Psoas muscle (tissue), 8 donors: ENCODE data around the gene ABCF2. TPM values are rescaled to one million over a fixed set of nuclear protein-coding genes. Genes with fewer than 3 reads are reported as not detected.

Experiments
- ATAC-seq, 4 donors: fragments of 200-7000 bp; cut with Tn5 transposase; one replicate each; pipeline ENCODE4 v1.9.1; 2020; ENCODE audit warnings: moderate library complexity in 3 of 4, mild to moderate bottlenecking in 2 of 4
- DNase-seq, 2 donors: peaks; one replicate each; pipeline ENCODE4 v3.0.0-alpha.2; 2020
- H3K27ac ChIP-seq: fragments of 200-600 bp; one replicate; pipeline ENCODE4 v1.8.0; 2022
- H3K27me3 ChIP-seq, 3 donors: fragments of 200-600 bp in 1 of 3; one replicate each; pipeline versions ENCODE4 v1.6.1 to v1.8.0; 2013 to 2022; ENCODE audit warnings: low read length in 2 of 3, mild to moderate bottlenecking in 2 of 3, moderate library complexity in 1 of 3; ENCODE audit not compliant: insufficient read depth in 3 of 3
- H3K36me3 ChIP-seq, 2 donors: fragments of 200-600 bp in 1 of 2; one replicate each; pipeline versions ENCODE4 v1.6.1 to v1.8.0; 2013 to 2022; ENCODE audit warnings: low read depth in 1 of 2, mild to moderate bottlenecking in 1 of 2, moderate library complexity in 1 of 2; ENCODE audit not compliant: insufficient read depth in 1 of 2
- H3K4me1 ChIP-seq: fragments of 200-600 bp; one replicate; pipeline ENCODE4 v1.8.0; 2022
- H3K4me3 ChIP-seq: fragments of 200-600 bp; one replicate; pipeline ENCODE4 v1.8.0; 2022; ENCODE audit warnings: mild to moderate bottlenecking
- H3K9me3 ChIP-seq: fragments of 200-600 bp; one replicate; pipeline ENCODE4 v1.8.0; 2022
- CTCF ChIP-seq: fragments of 200-600 bp; IDR thresholded peaks from one replicate; pipeline ENCODE4 v1.8.0; 2022; ENCODE audit warnings: antibody characterized with exemption
- WGBS, 3 donors: extraction: QIAGEN DNeasy Blood & Tissue Kit; methylation state at CpG; one replicate each; pipeline versions ENCODE4 v1.1.6 to v1.1.7; 2013; 5-methylcytosine and 5-hydroxymethylcytosine counted together
- intact Hi-C, 2 donors: fragments of 100-400 bp; cut with DNase I; formaldehyde crosslinking; loops; one replicate each; pipeline versions ENCODE4 v1.11.0 to v1.14.2; 2022
- long read RNA-seq, 2 donors: library from polyadenylated mRNA; unstranded; transcript quantifications; one replicate each; pipeline ENCODE4 v2.0.0, GENCODE V29; 2021
- polyA plus RNA-seq, 3 donors: library from polyadenylated mRNA; stranded (reverse); fragments of 200-250 nt; gene quantifications; one replicate each; pipeline ENCODE4 v1.2.3, GENCODE V29; 2013
- total RNA-seq, 4 donors: library from RNA; stranded (reverse); fragmentation: NEBNext Ultra II Directional in 2 of 4; extraction: Animal tissue kit (Norgen Biotek cat#: 25700) in 2 of 4; gene quantifications; one replicate each; pipeline versions ENCODE4 v1.2.1 to v1.2.4, GENCODE V29; 2021 to 2023
- donor health status: healthy with polysubstance abuse.
- donor health status: DM: no; HTN: no; CAD: no; lungs with moderate emphysema.
- donor health status: Bipolar disorder and iron deficiency.
- donor health status: healthy.
- donor health status: DM: yes; HTN: yes; CAD: no.
- donor health status: DM: no; HTN: no; CAD: no.
- donor health status: DM: no; HTN: no; CAD: no.
- donor health status: DM: yes; HTN: yes; CAD: no.

Gene ABCF2
- total RNA-seq (10 to 100 TPM; 35.7 to 66.7 (median 57.5) TPM), polyA plus RNA-seq (10 to 100 TPM; 49.8 to 94.0 (median 66.3) TPM)
- long read RNA-seq, donor 1, transcript ABCF2-201 (15 exons, 3,546 nt), result major isoform, 66 of 73 reads
- long read RNA-seq, donor 1, partial matches to known transcripts, result 6 of 73 reads
- long read RNA-seq, donor 1, other reads (novel, unspliced or antisense), result 1 of 73 reads
- long read RNA-seq, donor 2, transcript ABCF2-201 (15 exons, 3,546 nt), result major isoform, 143 of 162 reads
- long read RNA-seq, donor 2, partial matches to known transcripts, result 19 of 162 reads
- long read RNA-seq, donor 2, other reads (novel, unspliced or antisense), result 0 of 162 reads

GRCh38 chr7:151226875-151227782 is at the start of gene ABCF2:
Gene ABCF2 (minus strand): TSS chr7:151227205. CDS start chr7:151226458, 747 bp downstream.
- 0 to 1% (median 0%) methylated on average over 68 of the region's 68 CpGs for whole genome bisulfite sequencing, 3 donors
- peak within 1 kb of the TSS; percentile 80 for H3K27ac ChIP-seq
- H3K36me3 ChIP-seq, result peaks cover 6 to 35% of the 10 kb centered on the region in 2 donors
- TF ChIP-seq CTCF, result no peak
- peak within 1 kb of the TSS; percentile 76 for H3K4me3 ChIP-seq
- peaks cover 24% of the 10 kb centered on the region for H3K4me1 ChIP-seq
- ATAC-seq, result peak; percentile 98 to 99 (median 99)
- no peaks in the 10 kb centered on the region for H3K27me3 ChIP-seq
- intact Hi-C loops, result loop anchor here (2.0 to 5.0 kb wide), 2 partner anchors 35 to 36 kb away; no protein-coding TSS in a partner anchor
- peak; percentile 100 for DNase-seq
- H3K9me3 ChIP-seq, result no peaks in the 10 kb centered on the region

DNA sequence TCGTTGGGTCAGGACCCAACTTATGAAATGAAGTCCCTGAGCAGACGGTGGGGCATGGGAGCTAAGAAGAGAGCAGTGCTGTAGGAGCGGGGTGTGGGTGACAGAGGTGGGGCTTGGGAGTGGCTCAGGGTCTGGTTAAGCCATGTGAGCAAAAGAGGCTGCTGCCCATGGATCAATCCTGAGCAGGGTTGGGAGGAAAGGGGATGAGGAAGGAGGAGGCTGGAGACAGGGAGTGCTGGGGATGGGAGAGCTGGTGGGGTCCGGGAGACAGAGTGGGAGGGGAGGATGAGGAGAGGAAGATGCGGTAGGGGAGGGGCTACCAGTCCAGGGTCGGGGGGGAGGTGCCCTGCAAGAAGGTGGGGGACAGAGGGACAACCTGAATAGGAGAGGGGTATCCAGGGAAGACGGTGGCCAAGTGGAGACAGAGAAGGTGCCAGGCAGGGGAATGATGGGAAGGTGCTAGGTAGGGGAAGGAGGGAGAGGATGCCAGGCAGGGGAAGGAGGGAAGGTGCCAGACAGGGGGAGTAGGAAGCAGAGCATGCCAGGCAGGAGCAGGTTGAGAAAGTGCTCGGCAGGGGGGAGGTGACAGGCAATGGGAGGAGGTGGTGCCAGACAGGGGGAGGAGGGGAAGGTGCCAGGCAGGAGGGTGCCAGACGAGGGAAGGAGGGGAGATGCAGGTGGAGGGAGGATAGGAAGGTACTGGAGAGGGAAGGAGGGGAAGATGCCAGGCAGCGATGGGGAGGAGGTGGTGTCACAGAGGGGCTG is 49.0 kb upstream of the ABCF2 start:
- Histone ChIP-seq H3K27me3 (peaks cover 0 to 3% (median 0%) of the 10 kb centered on the region in 3 donors), H3K36me3 (no peaks in the 10 kb centered on the region), H3K9me3 (no peaks in the 10 kb centered on the region), H3K27ac (no peak overlapping the region), H3K4me1 (peaks cover 8% of the 10 kb centered on the region), H3K4me3 (no peak overlapping the region)
- intact Hi-C loops, result no loop called here
- no peak for TF ChIP-seq CTCF
- no peak for ATAC-seq
- DNase-seq, result no peak
- 32 to 36% (median 33%) methylated on average over 10 of the region's 10 CpGs for WGBS, 3 donors

GRCh38 chr7:151274936-151275812 is 48.2 kb upstream of the ABCF2 start:
- TF ChIP-seq CTCF, result no peak
- Histone ChIP-seq H3K9me3 (no peaks in the 10 kb centered on the region), H3K27me3 (peaks cover 0 to 3% (median 0%) of the 10 kb centered on the region in 3 donors), H3K27ac (no peak overlapping the region), H3K4me3 (no peak overlapping the region), H3K4me1 (peaks cover 2% of the 10 kb centered on the region), H3K36me3 (no peaks in the 10 kb centered on the region)
- 82 to 85% (median 83%) methylated on average over 17 of the region's 17 CpGs for WGBS, 3 donors
- no peak for ATAC-seq
- intact Hi-C loops, result no loop called here
- no peak for DNase-seq

GRCh38 chr7:151274396-151274795 is 47.4 kb upstream of the ABCF2 start:
- ATAC-seq, result no peak

More at GRCh38 chr7:151274396-151274795, 47.4 kb upstream of the ABCF2 start:
- Histone ChIP-seq H3K4me1 (peaks cover 2% of the 10 kb centered on the region), H3K27me3 (peaks cover 0 to 3% (median 0%) of the 10 kb centered on the region in 3 donors), H3K4me3 (no peak overlapping the region), H3K9me3 (no peaks in the 10 kb centered on the region), H3K36me3 (no peaks in the 10 kb centered on the region), H3K27ac (no peak overlapping the region)
- no peak for TF ChIP-seq CTCF
- intact Hi-C loops, result no loop called here
- no peak for DNase-seq
- 88 to 93% (median 92%) methylated on average over 8 to 9 of the region's 9 CpGs for WGBS, 3 donors
